IMR-90 (cell line): ENCODE measurements around the gene ACHE. TPM values are rescaled to one million over a fixed set of nuclear protein-coding genes. Genes with fewer than 3 reads are reported as not detected.

Experiments used
- ATAC-seq: fragments of 200-7000 bp; cut with Tn5 transposase; 2 replicates; pipeline ENCODE4 v1.9.1; 2020; ENCODE audit warnings: low read depth, mild to moderate bottlenecking, moderate library complexity
- BruUV-seq: library from RNA; stranded (reverse); fragments of 400-500 nt; replicated peaks from 2 replicates; lab custom pipeline; 2021; lab: Mats Ljungman, UMichigan
- CTCF ChIA-PET: fragments of 300-600 bp; formaldehyde crosslinking; extraction: SDS; loops from one replicate; lab custom pipeline; 2021; ENCODE audit warnings: antibody characterized with exemption; lab: Yijun Ruan, JAX
- POLR2A ChIA-PET: fragments of 300-600 bp; sonication (Branson Sonifier 250); formaldehyde crosslinking; loops from one replicate; lab custom pipeline; 2022; ENCODE audit warnings: antibody characterized with exemption; ENCODE audit not compliant: unreplicated experiment; lab: Charles Lee
- DNase-seq: peaks from one replicate; pipeline ENCODE4 v3.0.0; 2013
- H2AFZ ChIP-seq: replicated peaks from 2 replicates; pipeline ENCODE3; 2013; ENCODE audit warnings: low read length, mild to moderate bottlenecking; ENCODE audit not compliant: poor library complexity
- H2AK5ac ChIP-seq: 2 replicates; pipeline ENCODE4 v1.6.1; 2013; ENCODE audit warnings: low read depth, low read length, inconsistent platforms
- H2AK9ac ChIP-seq: replicated peaks from 2 replicates; pipeline ENCODE3; 2013; ENCODE audit warnings: mild to moderate bottlenecking, low read depth, low read length, moderate library complexity; ENCODE audit not compliant: poor library complexity
- H2BK120ac ChIP-seq: 2 replicates; pipeline ENCODE4 v1.6.1; 2013; ENCODE audit warnings: low read depth, low read length, inconsistent platforms
- H2BK15ac ChIP-seq: 3 replicates; pipeline ENCODE4 v1.6.1; 2013; ENCODE audit warnings: low read depth, low read length, inconsistent platforms
- H2BK20ac ChIP-seq: 2 replicates; pipeline ENCODE4 v1.6.1; 2013; ENCODE audit warnings: low read depth, mild to moderate bottlenecking, inconsistent platforms, low read length, moderate library complexity
- H2BK5ac ChIP-seq: 2 replicates; pipeline ENCODE4 v1.6.1; 2013; ENCODE audit warnings: mild to moderate bottlenecking, low read depth, low read length, inconsistent platforms; ENCODE audit not compliant: poor library complexity, severe bottlenecking
- H3K14ac ChIP-seq: replicated peaks from 2 replicates; pipeline ENCODE4 v1.6.1; 2013; ENCODE audit warnings: low read depth, low read length, inconsistent platforms
- H3K18ac ChIP-seq: 2 replicates; pipeline ENCODE4 v1.6.1; 2013; ENCODE audit warnings: low read depth, low read length, control low read depth
- H3K23ac ChIP-seq: 2 replicates; pipeline ENCODE4 v1.6.1; 2013; ENCODE audit warnings: low read depth, low read length, inconsistent platforms
- H3K27ac ChIP-seq: 2 replicates; pipeline ENCODE4 v1.5.1; 2013; ENCODE audit warnings: mild to moderate bottlenecking, control low read depth, low read length; ENCODE audit not compliant: insufficient read depth
- H3K27me3 ChIP-seq: 2 replicates; pipeline ENCODE4 v1.6.1; 2013; ENCODE audit warnings: low read length; ENCODE audit not compliant: control insufficient read depth, insufficient read depth
- H3K36me3 ChIP-seq: 2 replicates; pipeline ENCODE4 v1.6.1; 2013; ENCODE audit warnings: low read length, mixed read lengths; ENCODE audit not compliant: control insufficient read depth, insufficient read depth
- H3K4ac ChIP-seq: 2 replicates; pipeline ENCODE4 v1.6.1; 2013; ENCODE audit warnings: low read depth, low read length, inconsistent platforms
- H3K4me1 ChIP-seq: 2 replicates; pipeline ENCODE4 v1.6.1; 2013; ENCODE audit warnings: low read length, mixed read lengths; ENCODE audit not compliant: control insufficient read depth, insufficient read depth
- H3K4me2 ChIP-seq: 2 replicates; pipeline ENCODE4 v1.6.1; 2013; ENCODE audit warnings: low read depth, mild to moderate bottlenecking, control low read depth, low read length, moderate library complexity
- H3K4me3 ChIP-seq: 2 replicates; pipeline ENCODE4 v1.5.1; 2013; ENCODE audit warnings: low read depth, mild to moderate bottlenecking, control low read depth, low read length, moderate library complexity; ENCODE audit not compliant: insufficient read depth
- H3K56ac ChIP-seq: 2 replicates; pipeline ENCODE4 v1.6.1; 2013; ENCODE audit warnings: low read length, inconsistent platforms; ENCODE audit not compliant: insufficient read depth; ENCODE audit errors: extremely low read depth
- H3K79me1 ChIP-seq, 2 experiments: 2 replicates each; pipeline ENCODE4 v1.6.1; 2013; ENCODE audit warnings: low read length in 2 of 2, inconsistent platforms in 1 of 2, low read depth in 1 of 2
- H3K9ac ChIP-seq: 2 replicates; pipeline ENCODE4 v1.6.1; 2013; ENCODE audit warnings: low read depth, low read length, control low read depth
- H3K9me1 ChIP-seq: 2 replicates; pipeline ENCODE4 v1.6.1; 2013; ENCODE audit warnings: low read length, inconsistent platforms; ENCODE audit not compliant: insufficient read depth
- H3K9me3 ChIP-seq: 2 replicates; pipeline ENCODE4 v1.6.1; 2013; ENCODE audit warnings: low read length; ENCODE audit not compliant: control insufficient read depth, insufficient read depth
- H4K20me1 ChIP-seq: 2 replicates; pipeline ENCODE4 v1.6.1; 2013; ENCODE audit warnings: low read length, inconsistent platforms; ENCODE audit not compliant: insufficient read depth
- H4K5ac ChIP-seq: 2 replicates; pipeline ENCODE4 v1.6.1; 2013; ENCODE audit warnings: mild to moderate bottlenecking, low read depth, low read length, control low read depth
- H4K8ac ChIP-seq, 2 experiments: 2 replicates each; pipeline ENCODE4 v1.6.1; 2013; ENCODE audit warnings: low read depth in 2 of 2, low read length in 2 of 2, control low read depth in 1 of 2, inconsistent platforms in 1 of 2
- H4K91ac ChIP-seq: 2 replicates; pipeline ENCODE4 v1.6.1; 2013; ENCODE audit warnings: low read depth, low read length, inconsistent platforms; ENCODE audit not compliant: insufficient read depth
- BHLHE40 ChIP-seq: fragments of 150-350 bp; IDR thresholded peaks from 2 replicates; pipeline ENCODE4 v1.6.1; 2016; ENCODE audit warnings: mild to moderate bottlenecking, low read depth, low read length
- FOS ChIP-seq: fragments of 150-350 bp; IDR thresholded peaks from 2 replicates; pipeline ENCODE4 v1.6.1; 2016; ENCODE audit warnings: low read depth, low read length
- MAZ ChIP-seq: IDR thresholded peaks from 2 replicates; pipeline ENCODE4 v1.6.1; 2012; ENCODE audit warnings: low read depth, mild to moderate bottlenecking, low read length, improper control_type of control experiment, moderate library complexity, borderline replicate concordance
- MXI1 ChIP-seq: IDR thresholded peaks from 2 replicates; pipeline ENCODE4 v1.6.1; 2012; ENCODE audit warnings: low read depth, mild to moderate bottlenecking, low read length, moderate library complexity, borderline replicate concordance
- NFE2L2 ChIP-seq: fragments of 150-350 bp; IDR thresholded peaks from 2 replicates; pipeline ENCODE4 v1.6.1; 2016; ENCODE audit warnings: low read depth, mild to moderate bottlenecking, low read length
- RCOR1 ChIP-seq: IDR thresholded peaks from 2 replicates; pipeline ENCODE4 v1.6.1; 2012; ENCODE audit warnings: mild to moderate bottlenecking, low read length, improper control_type of control experiment; ENCODE audit not compliant: insufficient replicate concordance
- RFX5 ChIP-seq: IDR thresholded peaks from 2 replicates; pipeline ENCODE4 v1.8.0; 2012; ENCODE audit warnings: low read depth, mild to moderate bottlenecking, low read length, moderate library complexity
- SMC3 ChIP-seq: fragments of 150-350 bp; IDR thresholded peaks from 2 replicates; pipeline ENCODE4 v1.6.1; 2016; ENCODE audit warnings: low read depth, mild to moderate bottlenecking, antibody characterized with exemption, low read length, moderate library complexity
- USF2 ChIP-seq: fragments of 150-350 bp; IDR thresholded peaks from 2 replicates; pipeline ENCODE4 v1.6.1; 2017; ENCODE audit warnings: mild to moderate bottlenecking, antibody characterized with exemption, low read length, low read depth
- WGBS, 2 experiments: methylation state at CpG; one replicate each; pipeline versions ENCODE4 v1.1.5 to v1.1.7; 2013; ENCODE audit warnings: missing lambda C conversion rate in 2 of 2; ENCODE audit not compliant: insufficient read length in 1 of 2; ENCODE audit errors: extremely low coverage in 2 of 2; 5-methylcytosine and 5-hydroxymethylcytosine counted together
- dilution Hi-C: fragments of 300-500 bp; cut with HindIII; formaldehyde crosslinking; loops from one replicate; pipeline ENCODE4 v1.14.3; 2018; ENCODE audit warnings: low sequenced_read_pairs; ENCODE audit not compliant: unreplicated experiment
- in situ Hi-C: fragments of 300-500 bp; cut with MboI; formaldehyde crosslinking; loops from 3 replicates; pipeline ENCODE4 v1.14.3; 2019; ENCODE audit warnings: low sequenced_read_pairs, inconsistent platforms, mixed read lengths
- intact Hi-C: fragments of 100-400 bp; cut with micrococcal nuclease; formaldehyde crosslinking; loops from 2 replicates; pipeline ENCODE4 v1.10.0; 2022
- polyA plus RNA-seq, 3 experiments: library from polyadenylated mRNA; depleted of rRNA; stranded (reverse); fragments of >200 nt; gene quantifications; 2 replicates each; pipeline ENCODE4 v1.2.3, GENCODE V29; 2012; ENCODE audit warnings: low replicate concordance in 1 of 3
- total RNA-seq: library from RNA; depleted of rRNA; stranded (reverse); fragments of >200 nt; gene quantifications from 2 replicates; pipeline ENCODE4 v1.2.3, GENCODE V29; 2012
- TF ChIP-seq, protein P1 (sequence below): fragments of 150-350 bp; IDR thresholded peaks from 2 replicates; pipeline ENCODE4 v1.6.1; 2016; ENCODE audit warnings: low read depth, mild to moderate bottlenecking, low read length, moderate library complexity, borderline replicate concordance

ACHE gene
- total and polyA plus RNA-seq, 2 of the 4 experiments (the other 2 are of a cell fraction), result 0.41 TPM; not detected in 1

DNA sequence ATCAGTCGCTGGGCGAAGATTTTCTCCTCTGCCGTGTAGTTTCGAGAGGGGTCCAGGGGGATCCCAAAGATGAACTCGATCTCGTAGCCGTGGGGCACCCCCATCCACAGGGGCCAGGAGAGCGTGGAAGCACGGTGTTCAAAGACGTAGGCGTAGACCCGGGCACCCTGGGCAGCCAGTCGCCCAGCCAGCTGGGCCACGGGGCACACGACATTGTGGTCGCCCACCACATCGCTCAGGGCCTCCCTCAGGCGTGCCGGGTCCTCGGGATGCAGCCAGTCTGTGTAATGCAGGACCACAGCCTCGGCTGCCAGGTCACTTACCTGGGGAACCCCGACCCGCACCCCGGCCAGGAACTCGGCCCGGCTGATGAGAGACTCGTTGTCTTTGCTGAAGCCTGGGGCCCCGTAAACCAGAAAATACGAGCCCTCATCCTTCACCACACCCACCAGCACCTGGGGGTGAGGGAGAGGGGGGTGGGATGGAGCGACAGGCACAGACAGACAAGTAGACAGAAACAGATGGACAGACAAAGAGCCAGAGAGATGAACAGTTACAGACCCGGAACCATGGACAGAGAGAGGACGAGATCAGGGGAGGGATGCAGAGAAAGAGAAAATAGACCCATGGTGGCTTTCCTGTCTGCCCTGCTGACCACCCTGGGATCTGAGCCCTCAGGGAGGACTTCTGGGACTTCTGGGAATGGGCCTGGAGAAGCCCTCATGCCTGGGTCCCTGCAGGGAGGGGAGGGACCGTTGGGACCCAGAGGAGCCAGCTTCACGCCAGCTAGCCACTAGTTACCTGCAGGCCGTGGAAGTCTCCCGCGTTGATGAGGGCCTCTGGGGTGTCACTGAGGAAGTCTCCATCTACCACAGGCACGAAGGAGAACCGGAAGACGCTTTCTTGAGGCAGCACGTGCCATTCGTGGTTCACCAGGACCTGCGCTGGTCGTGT is 3.0 kb downstream of the ACHE start:
- no peak for TF ChIP-seq MXI1
- TF ChIP-seq SMC3, result no peak
- no peak for TF ChIP-seq RCOR1
- no peak for TF ChIP-seq BHLHE40
- TF ChIP-seq USF2, result no peak
- no peak for TF ChIP-seq FOS
- TF ChIP-seq, protein P1, sequence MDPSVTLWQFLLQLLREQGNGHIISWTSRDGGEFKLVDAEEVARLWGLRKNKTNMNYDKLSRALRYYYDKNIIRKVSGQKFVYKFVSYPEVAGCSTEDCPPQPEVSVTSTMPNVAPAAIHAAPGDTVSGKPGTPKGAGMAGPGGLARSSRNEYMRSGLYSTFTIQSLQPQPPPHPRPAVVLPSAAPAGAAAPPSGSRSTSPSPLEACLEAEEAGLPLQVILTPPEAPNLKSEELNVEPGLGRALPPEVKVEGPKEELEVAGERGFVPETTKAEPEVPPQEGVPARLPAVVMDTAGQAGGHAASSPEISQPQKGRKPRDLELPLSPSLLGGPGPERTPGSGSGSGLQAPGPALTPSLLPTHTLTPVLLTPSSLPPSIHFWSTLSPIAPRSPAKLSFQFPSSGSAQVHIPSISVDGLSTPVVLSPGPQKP, result no peak
- TF ChIP-seq MAZ, result no peak
- TF ChIP-seq NFE2L2, result no peak
- TF ChIP-seq RFX5, result no peak
- no peak overlapping the region for H3K9ac ChIP-seq
- BruUV-seq, result no TSS peak
- H2BK20ac ChIP-seq, result no peak overlapping the region
- 94% methylated on average over 21 of the region's 44 CpGs; no CpG with 5 or more reads in 1 of the 2 experiments for WGBS, 2 experiments
- H3K4me3 ChIP-seq, result no peak overlapping the region
- no peak overlapping the region for H3K4me2 ChIP-seq
- intact Hi-C loops (no loop called here), dilution Hi-C loops (no loop called here), in situ Hi-C loops (loop anchor here (5.0 to 10.0 kb wide), 2 partner anchors 165 to 392 kb away; no protein-coding TSS in a partner anchor)
- peaks cover 11% of the 10 kb centered on the region for H3K36me3 ChIP-seq
- no peak overlapping the region for H3K18ac ChIP-seq
- H3K79me1 ChIP-seq, result peaks cover 8 to 13% of the 10 kb centered on the region in 2 experiments; a peak in 3 of 4 replicates
- no peak overlapping the region for H3K4ac ChIP-seq
- H3K14ac ChIP-seq, result no peak overlapping the region
- DNase-seq (no peak), ATAC-seq (no peak)
- H2BK5ac ChIP-seq, result no peak overlapping the region
- H3K9me3 ChIP-seq, result peaks cover 2% of the 10 kb centered on the region; the same call in 1 of the 2 replicates
- H3K4me1 ChIP-seq, result peaks cover 16% of the 10 kb centered on the region
- H3K23ac ChIP-seq, result no peak overlapping the region
- H4K20me1 ChIP-seq, result peaks cover 15% of the 10 kb centered on the region; the same call in 1 of the 2 replicates
- 0 out of 2 replicates have a peak overlapping the region, but pooled peaks have one; percentile 9 for H2AK5ac ChIP-seq
- ChIA-PET CTCF (no interaction called here), POLR2A (no interaction called here)
- H2AK9ac ChIP-seq, result no peak overlapping the region
- H3K27me3 ChIP-seq, result peaks cover 25% of the 10 kb centered on the region
- H2AFZ ChIP-seq, result no peak overlapping the region
- H3K27ac ChIP-seq, result no peak overlapping the region
- H4K5ac ChIP-seq, result no peak overlapping the region
- H3K56ac ChIP-seq, result no peak overlapping the region
- H4K8ac ChIP-seq, result no peak overlapping the region
- no peak overlapping the region for H2BK15ac ChIP-seq
- no peak overlapping the region for H2BK120ac ChIP-seq
- H3K9me1 ChIP-seq, result peaks cover 3% of the 10 kb centered on the region; the same call in 1 of the 2 replicates
- H4K91ac ChIP-seq, result no peak overlapping the region
